WTC11 (cell line): ENCODE results near the gene RAPSN. TPM values are rescaled to one million over a fixed set of nuclear protein-coding genes. Genes with fewer than 3 reads are reported as not detected.
"Not testable (repeated sequence)": the region's sequence is repeated elsewhere in the genome, so short reads cannot be mapped to it uniquely, and the experiment has no call there.

Experiments used
- ATAC-seq: fragments of 200-7000 bp; cut with Tn5 transposase; 2 replicates; pipeline ENCODE4 v1.10.0; 2021; ENCODE audit warnings: mild to moderate bottlenecking, moderate library complexity
- CTCF ChIA-PET: fragments of 300-600 bp; sonication (Branson Sonifier 250); formaldehyde crosslinking; loops from one replicate; lab custom pipeline; 2021; ENCODE audit warnings: antibody characterized with exemption; lab: Charles Lee
- POLR2A ChIA-PET: fragments of 350-600 bp; sonication (Branson Sonifier 250); formaldehyde crosslinking; loops from one replicate; lab custom pipeline; 2021; ENCODE audit warnings: antibody characterized with exemption; lab: Charles Lee
- DNase-seq: peaks from one replicate; pipeline ENCODE4 v3.0.0; 2021; ENCODE audit warnings: low spot score
- H3K27ac Mint-ChIP-seq: 2 replicates; pipeline ENCODE4 v1.8.0; 2021; ENCODE audit warnings: mixed read lengths
- H3K27me3 Mint-ChIP-seq: 2 replicates; pipeline ENCODE4 v1.8.0; 2021; ENCODE audit warnings: low read depth, mild to moderate bottlenecking, moderate library complexity, mixed read lengths
- H3K36me3 Mint-ChIP-seq: 2 replicates; pipeline ENCODE4 v1.8.0; 2021; ENCODE audit warnings: mixed read lengths
- H3K4me1 Mint-ChIP-seq: 2 replicates; pipeline ENCODE4 v1.8.0; 2022; ENCODE audit warnings: mixed read lengths
- H3K4me3 Mint-ChIP-seq: 2 replicates; pipeline ENCODE4 v1.8.0; 2021; ENCODE audit warnings: mild to moderate bottlenecking, moderate library complexity, mixed read lengths
- H3K9me3 Mint-ChIP-seq: 2 replicates; pipeline ENCODE4 v1.8.0; 2021; ENCODE audit warnings: mixed read lengths
- CBFB ChIP-seq: sonication (generic); formaldehyde crosslinking; IDR thresholded peaks from 2 replicates; pipeline ENCODE4 v1.8.1; 2022; ENCODE audit warnings: mild to moderate bottlenecking, low read depth, missing genetic modification reagents
- CREB1 ChIP-seq: sonication (generic); formaldehyde crosslinking; IDR thresholded peaks from 2 replicates; pipeline ENCODE4 v1.8.0; 2023; ENCODE audit warnings: mild to moderate bottlenecking, missing genetic modification reagents
- E2F1 ChIP-seq: sonication (generic); formaldehyde crosslinking; IDR thresholded peaks from 2 replicates; pipeline ENCODE4 v1.8.0; 2022; ENCODE audit warnings: mild to moderate bottlenecking, missing genetic modification reagents
- E2F4 ChIP-seq: sonication (generic); formaldehyde crosslinking; IDR thresholded peaks from 2 replicates; pipeline ENCODE4 v1.8.1; 2022; ENCODE audit warnings: low read depth, mild to moderate bottlenecking, moderate library complexity, missing genetic modification reagents, borderline replicate concordance
- ERG ChIP-seq: fragments of 250-450 bp; sonication (Bioruptor Pico); IDR thresholded peaks from 2 replicates; pipeline ENCODE4 v1.8.0; 2021; ENCODE audit warnings: mild to moderate bottlenecking
- MAX ChIP-seq: sonication (generic); formaldehyde crosslinking; IDR thresholded peaks from 2 replicates; pipeline ENCODE4 v1.8.0; 2022; ENCODE audit warnings: mild to moderate bottlenecking, missing genetic modification reagents
- NFE2L1 ChIP-seq: sonication (generic); formaldehyde crosslinking; IDR thresholded peaks from 2 replicates; pipeline ENCODE4 v1.8.1; 2023; ENCODE audit warnings: missing genetic modification reagents
- SMAD3 ChIP-seq: sonication (generic); formaldehyde crosslinking; IDR thresholded peaks from 2 replicates; pipeline ENCODE4 v1.8.0; 2022; ENCODE audit warnings: missing genetic modification reagents, mild to moderate bottlenecking, borderline replicate concordance
- SMAD4 ChIP-seq: sonication (generic); formaldehyde crosslinking; IDR thresholded peaks from 2 replicates; pipeline ENCODE4 v1.8.0; 2022; ENCODE audit warnings: mild to moderate bottlenecking, missing genetic modification reagents
- TP53 ChIP-seq: sonication (generic); formaldehyde crosslinking; IDR thresholded peaks from 2 replicates; pipeline ENCODE4 v1.8.1; 2023; ENCODE audit warnings: mild to moderate bottlenecking, missing genetic modification reagents
- USF2 ChIP-seq: sonication (generic); formaldehyde crosslinking; IDR thresholded peaks from 2 replicates; pipeline ENCODE4 v1.8.1; 2023; ENCODE audit warnings: mild to moderate bottlenecking, missing genetic modification reagents, moderate library complexity
- ZNF416 ChIP-seq: fragments of 250-450 bp; sonication (Bioruptor Pico); IDR thresholded peaks from 2 replicates; pipeline ENCODE4 v1.9.0; 2021; ENCODE audit warnings: mild to moderate bottlenecking, inconsistent platforms
- ZNF512 ChIP-seq: sonication (generic); formaldehyde crosslinking; IDR thresholded peaks from 2 replicates; pipeline ENCODE4 v1.8.1; 2022; ENCODE audit warnings: missing genetic modification reagents, borderline replicate concordance
- total RNA-seq: library from RNA; stranded (reverse); gene quantifications from 3 replicates; pipeline ENCODE4 v1.2.3, GENCODE V29; 2021
- TF ChIP-seq, protein P1 (sequence below): fragments of 250-450 bp; sonication (Bioruptor Pico); IDR thresholded peaks from 2 replicates; pipeline ENCODE4 v2.1.2; 2022; ENCODE audit warnings: mild to moderate bottlenecking, moderate library complexity

RAPSN gene
- total RNA-seq, 1 experiment from 2014 or later = 0.66 TPM

- TF ChIP-seq SMAD3 (CRISPR knock-in tag) (no peak), CBFB (CRISPR knock-in tag) (no peak), TP53 (CRISPR knock-in tag) (no peak), E2F4 (CRISPR knock-in tag) (no peak), MAX (no peak), E2F1 (CRISPR knock-in tag) (no peak), SMAD4 (CRISPR knock-in tag) (no peak), CREB1 (no peak), ZNF512 (CRISPR knock-in tag) (no peak), ZNF416 (CRISPR knock-in tag) (no peak), ERG (CRISPR knock-in tag) (no peak), NFE2L1 (CRISPR knock-in tag) (no peak), USF2 (CRISPR knock-in tag) (no peak)
- TF ChIP-seq, protein P1, sequence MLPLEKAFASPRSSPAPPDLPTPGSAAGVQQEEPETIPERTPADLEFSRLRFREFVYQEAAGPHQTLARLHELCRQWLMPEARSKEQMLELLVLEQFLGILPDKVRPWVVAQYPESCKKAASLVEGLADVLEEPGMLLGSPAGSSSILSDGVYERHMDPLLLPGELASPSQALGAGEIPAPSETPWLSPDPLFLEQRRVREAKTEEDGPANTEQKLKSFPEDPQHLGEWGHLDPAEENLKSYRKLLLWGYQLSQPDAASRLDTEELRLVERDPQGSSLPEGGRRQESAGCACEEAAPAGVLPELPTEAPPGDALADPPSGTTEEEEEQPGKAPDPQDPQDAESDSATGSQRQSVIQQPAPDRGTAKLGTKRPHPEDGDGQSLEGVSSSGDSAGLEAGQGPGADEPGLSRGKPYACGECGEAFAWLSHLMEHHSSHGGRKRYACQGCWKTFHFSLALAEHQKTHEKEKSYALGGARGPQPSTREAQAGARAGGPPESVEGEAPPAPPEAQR (CRISPR knock-in tag) = no peak
- ChIA-PET POLR2A (no interaction called here), CTCF (interaction anchor here (0.6 kb wide), 1 partner anchor 56 kb away, joined by 6 read pairs; no protein-coding TSS in a partner anchor)
- Mint-ChIP-seq H3K4me3 (no peak overlapping the region), H3K9me3 (no peaks in the 10 kb centered on the region), H3K4me1 (peaks cover 14% of the 10 kb centered on the region), H3K27me3 (no peaks in the 10 kb centered on the region), H3K36me3 (peaks cover 6% of the 10 kb centered on the region; the same call in 1 of the 2 replicates), H3K27ac (peak overlapping the region; percentile 90; the same call in 1 of the 2 replicates)
- no peak for DNase-seq
- ATAC-seq = no peak
Observed at GRCh38 chr11:47460571-47461235, 11.8 kb upstream of the RAPSN start.

DNA sequence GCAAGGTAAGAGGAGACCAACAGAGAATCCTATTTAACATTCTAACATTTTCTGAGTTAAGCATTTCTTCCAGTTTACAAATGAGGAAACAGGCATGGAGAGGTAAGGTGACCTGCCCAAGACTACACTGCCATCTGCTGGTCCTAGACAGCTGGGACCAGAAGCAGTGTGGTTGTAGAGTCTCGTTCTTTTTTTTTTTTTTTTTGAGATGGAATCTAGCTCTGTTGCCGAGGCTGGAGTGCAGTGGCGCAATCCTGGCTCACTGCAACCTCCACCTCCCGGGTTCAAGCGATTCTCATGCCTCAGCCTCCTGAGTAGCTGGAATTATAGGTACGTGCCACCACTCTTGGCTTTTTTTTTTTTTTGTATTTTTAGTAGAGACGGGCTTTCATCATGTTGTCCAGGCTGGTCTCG lies 5.3 kb upstream of the RAPSN start:
- not testable (repeated sequence) for H3K4me1 Mint-ChIP-seq, H3K4me3 Mint-ChIP-seq, H3K9me3 Mint-ChIP-seq, H3K27me3 Mint-ChIP-seq, H3K36me3 Mint-ChIP-seq
- ChIA-PET CTCF (interaction anchor here (0.6 to 3.5 kb wide), 43 partner anchors 9 to 425 kb away, joined by 3 to 30 read pairs (median 4); partner anchors contain the start of genes CELF1, DDB2 and PTPMT1), POLR2A (interaction anchor here (0.6 to 0.7 kb wide), 5 partner anchors 25 to 363 kb away, joined by 3 to 5 read pairs (median 3); no protein-coding TSS in a partner anchor)
- peak; percentile 70 for DNase-seq
- peak overlapping the region; percentile 54; the same call in 1 of the 2 replicates for H3K27ac Mint-ChIP-seq
- peak; percentile 88 for ATAC-seq
